Astrocyte of the hippocampus (primary cell): ENCODE results near the gene AKR1B1.
A peak's percentile ranks its signal among the peaks of the same experiment; 100 is the strongest.

Experiments used
- DNase-seq: peaks from one replicate; pipeline ENCODE4 v3.0.0; 2011; ENCODE audit warnings: low read depth, low spot score

The AKR1B1 gene

GRCh38 chr7:134444198-134444960 is 14.5 kb downstream of the AKR1B1 start:
- no peak for DNase-seq

- no peak for DNase-seq
Measured at GRCh38 chr7:134443396-134444070, 15.4 kb downstream of the AKR1B1 start.

GRCh38 chr7:134442441-134443220 is 16.3 kb downstream of the AKR1B1 start:
- DNase-seq: no peak

GRCh38 chr7:134441264-134441663 is 17.6 kb downstream of the AKR1B1 start:
- no peak for DNase-seq

- DNase-seq: no peak
Measured at GRCh38 chr7:134440476-134440875, 18.4 kb downstream of the AKR1B1 start.

- DNase-seq: no peak
Measured at GRCh38 chr7:134440067-134440466, 18.8 kb downstream of the AKR1B1 start.

GRCh38 chr7:134438946-134439345 is 20.0 kb downstream of the AKR1B1 start:
- peak; percentile 48 for DNase-seq

GRCh38 chr7:134435161-134435920 is 23.6 kb downstream of the AKR1B1 start:
- no peak for DNase-seq

- no peak for DNase-seq
Measured at GRCh38 chr7:134434701-134435100, 24.2 kb downstream of the AKR1B1 start.

- DNase-seq: no peak
Measured at GRCh38 chr7:134433430-134433829, 25.5 kb downstream of the AKR1B1 start.

- DNase-seq: peak; percentile 93
Measured at GRCh38 chr7:134432296-134433152, 26.4 kb downstream of the AKR1B1 start.

GRCh38 chr7:134431815-134432214 is 27.1 kb downstream of the AKR1B1 start:
- no peak for DNase-seq

GRCh38 chr7:134429481-134429880 is 29.4 kb downstream of the AKR1B1 start:
- DNase-seq: no peak

GRCh38 chr7:134428942-134429341 is 30.0 kb downstream of the AKR1B1 start:
- no peak for DNase-seq

GRCh38 chr7:134427896-134428295 is 31.0 kb downstream of the AKR1B1 start:
- DNase-seq: peak; percentile 18

- DNase-seq: no peak
Measured at GRCh38 chr7:134425777-134426176, 33.1 kb downstream of the AKR1B1 start.

- DNase-seq: no peak
Measured at GRCh38 chr7:134422638-134423037, 36.3 kb downstream of the AKR1B1 start.

GRCh38 chr7:134422008-134422407 is 36.9 kb downstream of the AKR1B1 start:
- no peak for DNase-seq

- DNase-seq: peak; percentile 75
Measured at GRCh38 chr7:134420424-134421125, 38.3 kb downstream of the AKR1B1 start.

- no peak for DNase-seq
Measured at GRCh38 chr7:134419875-134420274, 39.0 kb downstream of the AKR1B1 start.
